ENCODE data around the gene TBCC. TPM values are rescaled to one million over a fixed set of nuclear protein-coding genes. Genes with fewer than 3 reads are reported as not detected.

The TBCC gene
- total and polyA plus RNA-seq, 2 of the 13 experiments (the other 11 are each of a cell fraction or from before 2014, with no cell fraction given), result 14.8 to 36.1 TPM

GRCh38 chr6:42745640-42746462 is at the start of gene TBCC (continued):
- TF ChIP-seq ARID5B (CRISPR knock-in tag; IDR thresholded peaks at IDR 0.05) (no peak; the same call in 1 of the 2 replicates), DPF2 (CRISPR knock-in tag; IDR thresholded peaks at IDR 0.05; ENCODE audit: borderline replicate concordance, low read depth) (no peak), YY1 (IDR thresholded peaks at IDR 0.05; ENCODE audit: insufficient read depth, insufficient replicate concordance, low read depth, low read length) (peak; percentile 96), MTF1 (CRISPR knock-in tag; IDR thresholded peaks at IDR 0.05) (0 out of 2 replicates have a peak, but pooled peaks have one; percentile 43), ATM (IDR thresholded peaks at IDR 0.05; ENCODE audit: borderline replicate concordance) (no peak), DMAP1 (CRISPR knock-in tag; IDR thresholded peaks at IDR 0.05) (peak; percentile 84; the same call in 1 of the 2 replicates), ZNF792 (CRISPR knock-in tag; IDR thresholded peaks at IDR 0.05) (peak; percentile 87; the same call in 1 of the 2 replicates), CREB3 (CRISPR knock-in tag; IDR thresholded peaks at IDR 0.05) (0 out of 2 replicates have a peak, but pooled peaks have one; percentile 59), ZSCAN30 (CRISPR knock-in tag; IDR thresholded peaks at IDR 0.05) (no peak; the same call in 1 of the 2 replicates), LBX2 (CRISPR knock-in tag; IDR thresholded peaks at IDR 0.05; ENCODE audit: borderline replicate concordance) (no peak), ZFYVE20 (CRISPR knock-in tag; IDR thresholded peaks at IDR 0.05; ENCODE audit: borderline replicate concordance, low read depth) (no peak), KLF12 (CRISPR knock-in tag; IDR thresholded peaks at IDR 0.05; ENCODE audit: borderline replicate concordance) (no peak), HMGXB3 (CRISPR knock-in tag; IDR thresholded peaks at IDR 0.05; ENCODE audit: borderline replicate concordance) (peak; percentile 99), ZEB1 (IDR thresholded peaks at IDR 0.05; ENCODE audit: insufficient replicate concordance, low read depth) (no peak), TRIM22 (IDR thresholded peaks at IDR 0.05) (no peak), ZNF530 (CRISPR knock-in tag; IDR thresholded peaks at IDR 0.05; ENCODE audit: low read depth) (no peak), ZNF232 (CRISPR knock-in tag; IDR thresholded peaks at IDR 0.05; ENCODE audit: borderline replicate concordance) (no peak; the same call in 1 of the 2 replicates)
